Measurements from ENCODE around the gene PDGFC.

The PDGFC gene

DNA sequence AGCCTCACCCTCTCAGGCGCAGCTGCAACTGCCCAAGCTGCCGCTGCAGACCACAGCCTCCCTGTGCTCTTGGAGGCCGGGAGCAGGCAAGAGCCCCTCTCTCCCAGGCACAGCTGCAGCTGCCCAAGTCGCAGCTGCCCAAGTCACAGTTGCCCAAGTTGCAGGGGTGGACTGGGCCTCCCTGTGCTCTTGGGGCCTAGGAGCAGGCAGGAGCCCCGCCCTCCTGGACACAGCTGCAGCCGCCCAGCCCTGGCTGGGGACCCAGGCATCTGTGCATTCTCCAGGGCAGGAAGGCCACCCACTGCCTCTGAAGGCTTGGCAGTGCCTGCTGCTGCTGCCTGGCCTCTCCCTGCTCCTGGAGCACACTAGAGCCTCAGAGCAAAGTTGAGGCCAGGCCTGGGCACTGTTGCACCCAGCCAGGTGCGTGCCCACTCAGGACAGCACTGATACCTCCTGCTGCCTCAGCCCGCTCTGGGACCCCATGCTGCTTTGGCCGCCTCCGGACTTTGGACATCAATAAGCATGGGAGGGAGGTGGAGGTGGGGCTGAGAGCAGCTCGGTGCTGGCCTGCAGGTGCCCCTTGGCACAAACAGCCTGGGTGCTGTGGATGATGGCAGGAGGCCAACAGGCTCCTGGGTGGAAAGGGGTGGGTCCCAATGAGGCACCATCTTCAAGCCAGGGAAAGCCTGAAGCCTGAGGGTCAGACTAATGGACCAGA, 247.5 kb downstream of the PDGFC start:
- in situ Hi-C loops (cut with MboI; ENCODE audit: low pct_unique_long_range_greater_than_20kb, low sequenced_read_pairs, unreplicated experiment): no loop called here
- TF ChIP-seq CTCF (IDR thresholded peaks at IDR 0.05; ENCODE audit: extremely low read depth, insufficient read depth, missing control alignments): no peak
- no peak for DNase-seq (ENCODE audit: low spot score)

DNA sequence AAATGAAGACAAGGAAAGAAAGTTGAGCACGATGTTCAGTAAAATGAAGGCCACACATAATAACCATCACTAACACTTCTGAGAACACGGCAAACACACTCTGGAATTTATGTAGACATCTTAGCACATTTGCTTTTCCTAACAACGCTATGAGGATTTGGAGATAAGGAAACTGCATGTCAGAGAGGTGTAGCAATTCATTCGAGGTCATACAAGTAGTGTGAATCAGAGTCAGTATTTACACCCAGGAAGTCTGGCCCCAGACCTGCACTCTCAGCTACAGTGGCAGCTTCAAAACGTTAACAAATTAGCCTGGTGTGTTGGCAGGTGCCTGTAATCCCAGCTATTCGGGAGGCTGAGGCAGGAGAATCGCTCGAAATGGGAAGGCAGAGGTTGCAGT, 253.4 kb downstream of the PDGFC start:
- no peak for DNase-seq (ENCODE audit: low spot score)
- TF ChIP-seq CTCF (IDR thresholded peaks at IDR 0.05; ENCODE audit: extremely low read depth, insufficient read depth, missing control alignments): no peak
- in situ Hi-C loops (cut with MboI; ENCODE audit: low pct_unique_long_range_greater_than_20kb, low sequenced_read_pairs, unreplicated experiment): no loop called here

GRCh38 chr4:156711193-156711590, 260.4 kb downstream of the PDGFC start:
- no peak for DNase-seq (ENCODE audit: low spot score)
- in situ Hi-C loops (cut with MboI; ENCODE audit: low pct_unique_long_range_greater_than_20kb, low sequenced_read_pairs, unreplicated experiment): no loop called here
- TF ChIP-seq CTCF (IDR thresholded peaks at IDR 0.05; ENCODE audit: extremely low read depth, insufficient read depth, missing control alignments): no peak
